ENCODE data around the gene CACNA1C.

DNA sequence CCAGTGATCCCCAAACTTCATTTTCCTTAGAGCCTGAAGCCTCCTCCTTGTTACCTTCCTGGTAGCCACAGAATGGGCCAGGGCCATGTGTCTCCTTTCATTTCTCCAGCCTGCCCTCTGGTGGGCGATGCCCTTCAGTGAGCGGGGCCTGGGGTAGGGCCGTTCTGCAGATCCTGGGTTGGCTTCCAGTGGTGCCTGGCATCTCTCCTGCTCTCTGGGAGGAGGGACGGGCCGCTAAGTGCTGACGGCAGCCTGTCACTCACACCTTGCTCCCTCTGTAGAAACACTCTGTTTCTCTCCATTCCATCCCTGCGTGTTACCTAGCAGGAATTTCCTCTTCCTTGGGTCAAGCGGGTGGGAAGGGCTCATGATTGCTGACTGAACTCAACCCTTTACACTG, 232.1 kb downstream of the CACNA1C start:
- TF ChIP-seq, protein P1, sequence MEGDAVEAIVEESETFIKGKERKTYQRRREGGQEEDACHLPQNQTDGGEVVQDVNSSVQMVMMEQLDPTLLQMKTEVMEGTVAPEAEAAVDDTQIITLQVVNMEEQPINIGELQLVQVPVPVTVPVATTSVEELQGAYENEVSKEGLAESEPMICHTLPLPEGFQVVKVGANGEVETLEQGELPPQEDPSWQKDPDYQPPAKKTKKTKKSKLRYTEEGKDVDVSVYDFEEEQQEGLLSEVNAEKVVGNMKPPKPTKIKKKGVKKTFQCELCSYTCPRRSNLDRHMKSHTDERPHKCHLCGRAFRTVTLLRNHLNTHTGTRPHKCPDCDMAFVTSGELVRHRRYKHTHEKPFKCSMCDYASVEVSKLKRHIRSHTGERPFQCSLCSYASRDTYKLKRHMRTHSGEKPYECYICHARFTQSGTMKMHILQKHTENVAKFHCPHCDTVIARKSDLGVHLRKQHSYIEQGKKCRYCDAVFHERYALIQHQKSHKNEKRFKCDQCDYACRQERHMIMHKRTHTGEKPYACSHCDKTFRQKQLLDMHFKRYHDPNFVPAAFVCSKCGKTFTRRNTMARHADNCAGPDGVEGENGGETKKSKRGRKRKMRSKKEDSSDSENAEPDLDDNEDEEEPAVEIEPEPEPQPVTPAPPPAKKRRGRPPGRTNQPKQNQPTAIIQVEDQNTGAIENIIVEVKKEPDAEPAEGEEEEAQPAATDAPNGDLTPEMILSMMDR (conservative IDR thresholded peaks at IDR 0.05 in 1 of 2, IDR thresholded peaks at IDR 0.05 in 1 of 2; ENCODE audit: low read depth in 1 of 2, low read length in 2 of 2): peak; percentile 67 to 79
- no peak for TF ChIP-seq EZH2 (IDR thresholded peaks at IDR 0.05; ENCODE audit: low read length, missing control alignments)
